GM04504 (cell line): ENCODE results near the gene GPR101.

Experiments used
- DNase-seq: peaks from one replicate; pipeline ENCODE4 v3.0.0-alpha.2; 2012; ENCODE audit warnings: low read depth

The GPR101 gene, protein sequence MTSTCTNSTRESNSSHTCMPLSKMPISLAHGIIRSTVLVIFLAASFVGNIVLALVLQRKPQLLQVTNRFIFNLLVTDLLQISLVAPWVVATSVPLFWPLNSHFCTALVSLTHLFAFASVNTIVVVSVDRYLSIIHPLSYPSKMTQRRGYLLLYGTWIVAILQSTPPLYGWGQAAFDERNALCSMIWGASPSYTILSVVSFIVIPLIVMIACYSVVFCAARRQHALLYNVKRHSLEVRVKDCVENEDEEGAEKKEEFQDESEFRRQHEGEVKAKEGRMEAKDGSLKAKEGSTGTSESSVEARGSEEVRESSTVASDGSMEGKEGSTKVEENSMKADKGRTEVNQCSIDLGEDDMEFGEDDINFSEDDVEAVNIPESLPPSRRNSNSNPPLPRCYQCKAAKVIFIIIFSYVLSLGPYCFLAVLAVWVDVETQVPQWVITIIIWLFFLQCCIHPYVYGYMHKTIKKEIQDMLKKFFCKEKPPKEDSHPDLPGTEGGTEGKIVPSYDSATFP

DNA sequence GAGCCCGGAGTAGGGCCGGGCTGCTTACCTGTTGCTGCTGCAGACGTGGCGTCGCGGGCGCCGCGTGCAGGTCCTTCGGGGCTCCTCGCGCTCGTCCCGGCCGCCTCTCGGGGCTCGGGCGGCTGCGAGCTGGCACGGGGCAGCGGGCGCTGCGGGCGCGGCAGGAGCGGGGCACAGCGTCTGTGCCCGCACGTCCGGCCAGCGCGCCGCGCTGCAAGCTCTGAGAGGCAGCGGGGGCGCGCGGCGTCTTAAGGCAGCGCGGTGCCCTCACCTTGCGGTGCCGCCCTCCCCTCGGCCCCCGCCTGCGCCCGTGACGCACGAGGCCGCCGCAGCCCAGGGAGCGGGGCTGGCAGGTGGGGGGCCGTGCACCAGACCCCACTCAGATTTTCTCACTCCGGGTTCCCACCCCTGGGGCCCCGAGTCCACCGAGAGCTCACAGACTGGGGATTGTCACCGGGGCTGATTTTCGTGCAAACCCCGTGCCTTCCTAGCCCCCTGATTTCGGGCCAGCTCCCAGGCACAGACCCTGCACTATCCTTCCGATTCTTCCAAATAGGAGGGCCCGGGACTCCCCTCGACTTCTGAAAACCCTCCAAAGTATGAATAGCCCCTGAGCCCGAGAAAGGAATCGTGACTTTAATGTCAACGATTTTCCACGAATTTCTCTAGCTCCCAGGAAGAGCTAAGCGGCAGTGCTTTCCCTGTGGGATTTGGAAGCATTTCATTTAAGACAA lies at the start of gene GPR101:
TSS of gene GPR101 (minus strand) at position 222 of the 734 bp plus-strand sequence. CDS start 2,321 bp downstream, outside the sequence.
- DNase-seq = no peak

DNA sequence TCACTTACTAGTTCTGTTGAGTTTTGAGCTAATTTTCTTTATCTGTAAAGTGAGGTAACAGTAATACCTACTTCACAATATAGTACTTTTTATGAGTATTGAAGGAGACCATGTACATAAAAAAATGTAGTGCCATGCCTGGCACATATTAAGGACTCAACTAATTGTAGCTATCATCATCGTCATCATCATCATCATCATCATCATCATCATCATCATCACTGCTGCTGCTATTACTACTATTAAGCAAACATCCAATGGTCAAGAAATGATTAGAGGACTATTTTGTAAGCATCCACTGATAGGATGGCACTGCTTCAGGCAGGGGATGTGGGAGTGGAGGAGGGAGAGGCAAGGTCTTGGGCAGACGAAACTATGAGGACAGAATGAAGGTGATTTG lies 47.4 kb upstream of the GPR101 start:
- DNase-seq = no peak

DNA sequence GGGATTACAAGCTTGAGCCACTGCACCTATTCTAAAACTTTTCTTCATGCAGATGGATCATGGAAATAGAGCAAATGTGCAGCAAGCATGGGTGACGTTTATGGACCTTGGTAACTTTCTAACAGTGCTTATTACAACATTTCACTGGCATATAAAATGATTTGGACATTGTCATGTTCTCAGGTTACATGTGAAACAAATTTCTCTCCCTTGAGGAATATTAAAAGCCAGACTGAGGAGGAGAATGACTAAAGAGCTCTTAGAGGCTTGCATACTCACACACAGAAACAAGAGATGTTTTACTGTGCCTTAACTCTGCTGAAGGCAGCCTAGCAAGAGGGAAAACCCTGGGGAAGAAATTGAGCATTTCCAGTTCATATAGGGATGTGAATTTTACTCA lies 38.6 kb upstream of the GPR101 start:
- DNase-seq = no peak

DNA sequence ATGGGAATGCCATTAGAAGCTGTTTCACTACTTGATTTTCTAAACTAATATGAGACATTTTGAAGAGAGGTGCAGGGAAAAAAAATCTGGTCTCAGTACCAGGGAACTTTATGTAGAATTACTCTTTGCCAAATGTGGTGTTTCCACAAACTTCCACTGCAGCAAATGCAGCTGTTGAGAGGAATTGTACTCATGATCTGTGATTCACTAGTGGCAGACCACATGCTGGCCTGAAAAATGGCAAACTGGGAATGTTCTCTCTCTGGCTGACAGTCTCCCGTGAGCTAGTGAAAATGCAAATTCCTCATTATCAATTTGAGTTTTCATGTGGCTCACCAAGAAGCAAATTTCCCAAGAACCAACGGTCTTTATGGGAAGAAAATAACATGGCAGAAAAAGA lies 37.8 kb upstream of the GPR101 start:
- no peak for DNase-seq

DNA sequence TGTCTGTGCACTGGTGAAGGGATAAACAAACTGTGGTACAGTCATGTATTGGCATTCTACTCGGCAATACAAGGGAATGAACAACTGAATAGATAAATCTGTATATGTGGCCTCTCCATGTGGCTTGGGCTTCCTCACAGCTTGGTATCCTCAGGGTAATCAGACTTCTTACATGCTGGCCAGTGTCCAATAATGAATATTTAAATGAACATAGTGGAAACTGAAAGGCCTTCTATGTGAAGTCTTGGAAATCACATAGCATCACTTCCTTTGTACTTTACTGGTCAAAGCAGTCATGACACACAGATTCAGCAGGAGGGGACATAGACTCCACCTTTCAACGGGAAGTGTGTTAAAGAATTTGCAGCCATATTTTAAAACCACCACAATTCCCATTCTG lies 33.4 kb upstream of the GPR101 start:
- no peak for DNase-seq

DNA sequence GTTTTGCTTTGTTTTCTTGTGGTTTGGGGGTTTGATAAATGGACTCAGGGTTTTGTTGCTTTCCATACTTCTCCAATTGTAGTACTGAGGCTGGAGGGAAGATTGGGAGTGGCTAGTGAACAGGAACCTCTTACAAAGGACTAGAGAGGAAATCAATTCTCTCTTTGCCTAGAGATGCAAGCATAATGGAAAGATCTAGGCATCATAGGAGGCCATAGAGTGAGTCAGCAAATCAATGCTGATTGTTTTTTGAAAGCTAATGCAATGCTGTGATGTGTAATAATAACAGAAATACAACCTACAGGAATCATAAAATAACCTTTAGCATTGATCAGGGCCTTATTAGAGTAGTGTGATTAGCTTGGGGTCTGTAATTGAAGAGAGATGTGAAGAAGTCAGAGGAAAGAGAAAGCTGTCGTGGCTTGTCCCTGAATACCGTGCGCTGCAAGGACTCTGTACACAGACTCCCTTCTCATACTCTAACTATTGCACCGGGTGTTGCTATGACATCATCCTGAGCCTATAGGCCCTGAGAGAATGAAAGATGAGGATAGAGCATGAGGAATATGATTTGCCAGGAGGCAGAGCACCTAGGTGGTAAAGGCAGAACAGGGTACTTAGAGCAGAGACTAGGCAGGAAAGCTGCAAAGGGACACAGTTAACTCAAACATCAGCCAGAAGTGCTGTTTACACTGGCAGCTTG lies 29.3 kb upstream of the GPR101 start:
- no peak for DNase-seq

DNA sequence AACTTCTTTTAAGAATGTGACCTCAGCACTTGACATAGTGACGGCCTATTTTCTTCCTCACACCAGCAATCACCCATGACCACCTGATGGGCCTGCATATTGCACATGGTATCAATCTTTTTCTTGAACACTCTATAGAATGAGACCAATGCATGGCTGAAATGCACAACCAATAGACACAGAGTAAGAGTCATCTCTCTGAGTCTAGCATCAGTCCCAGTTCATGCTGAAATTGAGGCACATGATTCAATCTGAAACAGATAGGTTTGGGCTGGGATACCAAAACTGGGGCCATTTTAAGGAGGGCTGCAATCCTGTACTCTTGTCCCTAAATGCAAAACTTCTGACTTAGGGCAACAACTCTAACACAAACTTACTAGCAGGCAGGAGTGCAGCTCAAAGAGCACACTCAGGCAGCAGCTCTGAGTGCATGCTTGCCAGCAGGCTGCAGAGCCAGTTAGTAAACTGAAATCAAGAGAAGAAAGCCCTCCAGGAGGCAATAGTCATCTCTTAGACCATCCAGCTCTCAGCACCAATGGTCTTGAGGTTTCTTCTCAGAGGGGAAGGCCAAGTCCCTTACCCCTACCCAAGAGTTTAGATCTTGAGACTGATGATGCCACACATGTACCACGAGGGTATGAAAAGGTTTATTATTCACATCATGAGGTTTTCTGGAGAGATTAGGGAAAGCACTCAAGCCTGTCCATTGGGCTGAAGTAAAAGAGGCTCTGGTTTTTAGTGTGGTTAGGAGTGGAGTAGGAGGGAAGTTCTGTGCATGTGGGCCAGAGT lies 24.7 kb upstream of the GPR101 start:
- no peak for DNase-seq

DNA sequence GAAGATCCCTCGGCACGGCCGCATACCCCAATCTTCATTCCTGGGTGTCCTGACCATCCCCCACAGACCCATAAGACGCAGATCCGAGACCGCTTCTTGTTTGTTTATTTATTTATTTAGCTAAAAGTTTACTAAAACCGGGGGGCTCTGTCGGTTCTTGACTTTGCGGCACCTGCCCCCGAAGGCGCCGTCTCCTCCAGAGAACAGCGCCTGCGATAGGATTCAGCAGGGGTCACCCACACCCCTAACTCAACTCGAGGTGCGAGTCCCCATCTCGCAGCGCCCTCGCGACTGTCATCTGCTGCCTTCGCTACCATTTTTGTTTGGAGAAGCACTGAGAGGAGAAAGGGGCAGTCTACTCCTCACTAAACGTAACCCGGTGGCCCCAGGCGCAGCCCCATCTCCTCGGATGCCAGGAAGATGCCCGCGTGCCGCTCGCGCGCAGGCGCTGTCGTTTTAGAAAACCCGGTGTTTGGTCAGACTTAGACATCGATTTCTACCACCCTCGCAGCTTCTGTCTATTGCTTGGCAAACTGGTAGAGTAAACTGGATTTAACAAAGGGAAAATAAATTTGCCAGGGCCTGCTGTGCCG lies 18.9 kb upstream of the GPR101 start:
- no peak for DNase-seq

DNA sequence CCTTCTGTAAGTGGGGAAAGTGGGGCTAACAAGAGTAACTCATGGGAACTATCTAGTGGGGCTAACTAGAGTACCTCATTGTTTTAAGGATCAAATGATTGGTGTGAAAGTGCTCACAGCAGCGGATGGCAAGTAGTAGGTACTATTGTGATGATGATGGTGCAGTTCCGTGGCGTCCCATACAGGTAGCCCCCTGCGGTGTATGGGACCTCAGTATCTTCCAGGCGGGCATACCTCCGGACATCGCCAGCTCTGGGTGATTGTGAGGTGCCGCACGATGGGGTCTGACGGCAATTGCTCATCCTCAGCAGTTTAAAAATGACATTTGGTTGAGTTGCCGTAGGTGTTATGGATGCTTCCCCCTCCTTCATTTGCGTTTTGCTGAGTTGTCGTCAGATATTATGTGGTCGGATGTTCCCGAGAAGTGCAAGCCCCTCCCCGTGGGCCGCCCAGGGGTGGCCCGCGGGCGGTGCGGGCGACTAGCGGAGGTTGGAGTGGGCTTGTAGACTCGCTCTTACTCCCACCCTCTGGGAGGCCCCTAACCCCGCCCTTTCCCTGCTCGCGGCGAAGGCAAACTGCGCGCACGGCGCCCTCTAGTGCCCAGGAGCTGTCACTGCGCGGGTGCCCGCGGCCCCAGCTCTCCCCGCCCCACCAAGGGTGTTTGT lies 18.3 kb upstream of the GPR101 start:
- no peak for DNase-seq

DNA sequence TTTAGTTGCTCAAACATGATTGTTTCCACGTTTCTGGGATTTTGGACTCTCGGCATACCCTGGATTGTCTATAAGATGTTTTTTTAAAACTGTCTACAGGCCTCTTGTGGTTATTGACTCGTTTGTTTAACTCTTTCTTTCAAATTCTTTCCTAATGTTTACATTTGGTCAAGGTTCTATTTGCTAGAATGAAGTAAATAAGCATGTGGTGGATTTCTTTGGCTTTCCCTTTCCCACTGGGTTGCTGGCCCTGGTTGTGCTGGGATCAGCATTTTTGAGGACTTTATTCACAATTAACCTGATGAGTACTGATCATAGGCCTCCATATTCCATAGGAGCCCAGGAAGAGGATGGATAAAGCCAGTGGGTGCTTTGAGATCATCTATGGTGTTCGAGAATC lies 11.1 kb upstream of the GPR101 start:
- DNase-seq = no peak

DNA sequence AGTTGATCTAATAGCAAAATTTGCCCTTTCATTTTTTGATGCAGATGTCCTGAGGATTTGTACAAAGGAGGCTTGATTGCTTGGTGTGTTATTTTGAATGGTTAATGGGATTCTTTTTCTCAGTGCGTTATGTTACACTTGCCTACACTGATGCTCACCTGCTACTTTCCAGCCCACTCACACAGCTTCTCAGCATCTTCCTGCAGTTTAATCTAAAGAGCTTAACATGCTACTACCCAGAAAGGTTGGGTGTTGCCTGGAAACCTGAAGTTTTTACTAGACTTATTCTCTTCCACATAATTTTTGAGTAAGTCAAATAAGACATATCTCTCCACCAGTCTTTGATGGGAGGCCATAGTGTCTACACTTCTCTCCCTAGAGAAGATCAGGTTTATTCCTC lies 9.9 kb upstream of the GPR101 start:
- no peak for DNase-seq

DNA sequence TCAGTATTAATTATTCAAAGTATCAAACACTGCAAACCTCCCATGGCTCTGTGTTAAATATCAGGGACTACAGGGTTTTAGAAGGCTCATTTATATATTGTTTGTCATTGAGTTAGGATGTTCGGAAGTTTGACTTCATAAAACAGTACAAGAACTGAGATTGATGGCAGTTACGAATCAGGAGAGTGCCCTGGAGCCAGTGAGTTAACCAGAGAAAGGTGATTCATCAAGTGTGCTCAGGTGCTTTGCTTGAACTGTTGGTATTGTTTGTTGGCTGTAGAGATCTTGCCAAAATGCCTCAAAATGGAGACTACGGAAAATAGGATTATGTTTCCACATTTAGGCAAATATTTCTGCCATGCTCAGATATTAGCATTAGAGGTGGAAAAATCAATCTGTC lies 7.5 kb upstream of the GPR101 start:
- no peak for DNase-seq

DNA sequence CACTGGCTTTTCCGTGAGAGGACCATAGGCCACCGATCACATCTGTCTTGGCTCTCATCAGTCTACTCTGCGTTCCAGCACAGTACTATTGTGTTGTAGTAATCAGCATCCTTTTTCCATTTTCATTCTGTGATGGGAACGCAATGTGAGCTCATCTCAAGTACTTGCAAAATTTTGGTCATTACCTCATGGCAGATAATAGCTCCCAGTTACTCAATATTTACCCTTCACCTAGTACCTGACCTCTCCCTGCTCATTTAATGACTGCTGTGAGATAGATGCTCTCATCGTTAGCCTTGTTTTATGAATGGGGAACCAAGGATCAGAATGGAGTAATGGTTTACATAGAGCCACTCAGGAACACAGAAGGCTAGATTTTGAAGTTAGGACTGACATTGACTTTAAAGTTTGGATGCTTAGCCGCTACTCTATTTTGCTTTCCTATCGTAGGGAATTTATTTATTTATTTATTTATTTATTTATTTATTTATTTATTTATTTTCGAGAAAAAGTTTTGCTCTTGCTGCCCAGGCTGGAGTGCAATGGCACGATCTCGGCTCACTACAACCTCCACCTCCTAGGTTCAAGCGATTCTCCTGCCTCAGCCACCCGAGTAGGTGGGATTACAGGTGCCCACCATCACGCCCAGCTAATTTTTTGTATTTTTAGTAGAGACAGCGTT lies 6.5 kb upstream of the GPR101 start:
- DNase-seq = no peak

DNA sequence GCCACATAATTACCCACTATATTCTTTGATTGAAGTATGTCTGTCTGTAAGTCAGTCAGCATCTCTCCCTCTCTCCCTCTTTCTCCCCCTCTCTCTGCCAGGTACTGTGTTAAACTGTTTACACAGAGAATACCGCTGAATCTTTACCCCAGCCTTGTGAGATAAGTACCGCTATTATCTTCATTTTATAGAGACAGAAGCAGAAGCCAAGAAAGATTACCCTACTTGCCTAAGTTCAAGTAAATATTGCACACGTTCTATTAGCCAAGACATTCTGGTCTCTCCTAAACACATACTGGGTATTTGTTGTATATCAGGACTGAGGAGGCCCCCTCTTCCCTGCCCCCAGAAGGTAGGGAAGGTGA lies 695 bp upstream of the GPR101 start:
- no peak for DNase-seq

DNA sequence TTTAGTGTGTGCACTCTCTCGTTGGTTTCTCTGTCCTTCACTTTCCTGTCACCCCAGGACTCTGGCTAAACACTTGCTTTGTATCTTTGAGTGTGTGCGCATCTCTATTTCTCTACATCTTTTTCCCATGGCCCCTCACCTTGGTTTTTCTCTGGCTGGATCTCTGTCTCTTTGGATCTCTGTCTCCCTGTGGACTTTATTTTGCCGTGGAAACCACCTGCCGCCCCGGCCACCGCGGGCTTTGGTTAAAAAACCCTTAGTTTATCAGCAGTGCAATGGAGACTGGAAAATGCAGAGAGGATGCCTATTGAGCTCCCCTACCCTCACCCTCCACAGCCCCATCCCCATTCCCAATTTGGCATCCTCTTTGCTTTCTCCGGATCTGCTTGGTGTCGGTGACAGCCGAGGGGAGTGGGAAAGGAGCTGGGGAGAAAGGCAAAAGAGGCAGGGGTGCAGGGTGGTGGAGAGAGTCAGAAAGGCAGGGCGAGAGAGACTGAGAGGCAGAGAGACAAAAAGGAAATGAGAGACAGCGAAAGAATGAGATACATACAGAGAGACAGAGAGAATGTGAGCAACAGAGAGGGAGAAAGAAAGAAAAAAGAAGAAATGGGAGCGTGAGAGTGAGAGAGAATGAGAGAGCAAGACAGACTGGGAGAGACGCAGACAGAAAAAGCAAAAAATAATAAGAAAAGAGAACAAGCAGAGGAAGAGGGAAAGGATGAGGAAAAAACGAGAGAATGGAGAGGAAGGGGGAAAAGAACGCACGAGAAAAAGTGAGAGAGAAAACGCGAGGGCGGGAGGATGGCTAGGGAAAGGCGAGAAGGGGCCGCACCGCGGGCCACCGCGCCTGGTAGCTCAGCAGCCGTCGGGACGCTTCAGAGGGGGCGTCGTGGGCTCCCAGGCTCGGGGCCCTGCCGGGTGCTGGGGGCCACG lies 688 bp downstream of the GPR101 start:
- DNase-seq = no peak

DNA sequence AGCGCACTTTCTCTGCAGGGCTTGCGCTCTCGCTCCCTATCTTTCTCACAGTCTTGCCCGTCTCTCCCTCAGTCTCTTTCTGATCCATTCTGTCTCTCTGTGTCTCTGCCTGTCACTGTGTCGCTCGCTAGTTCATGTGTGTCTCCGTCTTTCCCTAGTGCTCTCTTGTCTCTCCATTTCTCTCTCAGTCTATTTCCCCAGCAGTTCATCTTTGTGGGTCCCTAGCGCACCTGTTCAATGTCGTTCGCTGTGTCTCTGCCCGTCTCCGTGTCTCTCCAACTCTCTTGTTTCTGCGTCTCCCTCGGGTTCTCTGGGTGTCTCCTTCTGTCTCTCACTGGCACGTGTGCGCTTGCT lies 1.5 kb downstream of the GPR101 start:
- no peak for DNase-seq

DNA sequence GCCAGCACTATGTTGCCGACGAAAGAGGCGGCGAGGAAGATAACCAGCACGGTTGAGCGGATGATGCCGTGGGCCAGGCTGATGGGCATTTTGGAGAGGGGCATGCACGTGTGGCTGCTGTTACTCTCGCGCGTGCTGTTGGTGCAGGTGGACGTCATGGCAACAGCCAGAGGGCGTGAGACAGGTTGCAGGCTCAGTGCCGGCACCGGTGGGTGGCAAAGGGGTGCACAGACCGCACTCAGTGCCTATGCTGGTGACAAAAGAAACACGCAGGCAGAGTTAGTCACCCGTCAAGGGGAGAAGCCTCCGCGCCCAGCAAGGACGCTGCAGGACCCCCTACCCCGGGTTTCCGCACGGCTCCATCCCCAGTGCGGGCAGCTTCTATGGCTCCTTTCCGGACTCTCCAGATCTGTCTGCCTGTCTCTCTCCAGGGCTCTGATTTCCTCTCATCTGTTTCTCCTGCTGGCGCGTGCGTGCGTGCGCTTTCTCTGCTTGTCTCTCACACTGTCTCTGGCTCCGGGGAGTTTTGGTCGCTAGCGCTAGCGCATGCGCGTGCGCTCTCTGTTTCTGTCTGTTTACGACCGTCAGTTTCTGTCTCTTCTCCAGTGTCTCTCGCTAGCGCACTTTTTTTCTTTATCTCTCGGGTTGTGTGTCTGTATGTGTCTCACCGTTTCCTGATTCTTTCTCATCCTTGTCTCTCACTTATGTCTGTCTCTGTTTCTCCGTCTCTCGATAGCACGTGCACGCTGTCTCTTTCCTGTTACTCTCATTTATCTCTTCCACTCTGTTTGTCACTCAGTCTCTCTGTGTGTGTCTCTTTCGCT lies 2.1 kb downstream of the GPR101 start:
- no peak for DNase-seq

DNA sequence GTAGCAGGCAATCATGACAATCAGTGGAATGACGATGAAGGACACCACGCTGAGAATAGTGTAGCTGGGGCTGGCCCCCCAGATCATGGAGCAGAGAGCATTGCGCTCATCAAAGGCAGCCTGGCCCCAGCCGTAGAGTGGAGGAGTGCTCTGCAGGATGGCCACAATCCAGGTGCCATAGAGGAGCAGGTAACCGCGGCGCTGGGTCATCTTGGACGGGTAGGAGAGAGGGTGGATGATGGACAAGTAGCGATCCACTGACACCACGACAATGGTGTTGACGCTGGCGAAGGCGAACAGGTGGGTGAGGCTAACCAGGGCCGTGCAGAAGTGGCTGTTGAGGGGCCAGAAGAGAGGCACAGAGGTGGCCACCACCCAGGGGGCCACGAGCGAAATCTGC lies 2.8 kb downstream of the GPR101 start:
- DNase-seq = no peak

DNA sequence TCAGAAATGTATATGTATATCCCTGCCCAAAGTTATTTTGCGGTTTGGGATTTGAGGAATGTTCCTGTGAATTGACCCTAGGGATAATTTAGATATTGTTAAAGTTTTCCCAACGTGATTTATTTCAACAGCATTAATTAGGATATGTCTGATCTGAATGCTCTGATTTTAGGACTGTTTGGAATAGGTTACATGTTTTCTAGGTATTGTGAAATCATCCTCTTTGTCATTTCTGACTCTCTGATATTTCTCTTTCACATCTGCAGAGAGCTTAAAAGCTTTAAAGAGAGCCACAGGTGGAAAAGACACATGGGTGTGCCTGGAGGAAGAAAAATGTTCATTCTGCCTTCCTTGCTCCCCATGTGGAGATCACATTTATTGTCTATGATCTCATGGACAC lies 5.1 kb downstream of the GPR101 start:
- no peak for DNase-seq
